Activated T-helper 17 cell treated with anti-CD3 and anti-CD28 coated beads, Interleukin-2, amount 50 U/mL, for 72 hours (primary cell): ENCODE measurements around the gene IQCM. TPM values are rescaled to one million over a fixed set of nuclear protein-coding genes. Genes with fewer than 3 reads are reported as not detected.
A peak's percentile ranks its signal among the peaks of the same experiment; 100 is the strongest.
"Not testable (repeated sequence)": the region's sequence is repeated elsewhere in the genome, so short reads cannot be mapped to it uniquely, and the experiment has no call there.

ENCODE experiments used
- ATAC-seq: fragments of 150-1000 bp; cut with Tn5 transposase; replicated peaks from 2 replicates; pipeline ENCODE4 v1.10.0; 2021; ENCODE audit warnings: mild to moderate bottlenecking, moderate library complexity
- H3K27ac Mint-ChIP-seq: one replicate; pipeline ENCODE4 v1.8.0; 2022; ENCODE audit warnings: mixed read lengths
- H3K27me3 Mint-ChIP-seq: one replicate; pipeline ENCODE4 v1.8.0; 2022; ENCODE audit warnings: mixed read lengths
- H3K36me3 Mint-ChIP-seq: one replicate; pipeline ENCODE4 v1.8.0; 2022; ENCODE audit warnings: low read depth, mild to moderate bottlenecking, mixed read lengths
- H3K4me1 Mint-ChIP-seq: one replicate; pipeline ENCODE4 v1.8.0; 2022; ENCODE audit warnings: mixed read lengths
- H3K4me3 Mint-ChIP-seq: one replicate; pipeline ENCODE4 v1.8.0; 2022; ENCODE audit warnings: mild to moderate bottlenecking, mixed read lengths
- H3K9me3 Mint-ChIP-seq: one replicate; pipeline ENCODE4 v1.8.0; 2022; ENCODE audit warnings: mixed read lengths
- total RNA-seq, 2 donors: library from RNA; stranded (reverse); gene quantifications; one replicate each; pipeline ENCODE4 v1.2.3, GENCODE V29; 2022

The IQCM gene
- total RNA-seq, 2 donors from 2014 or later = not detected

- no peaks in the 10 kb centered on the region for H3K4me1 Mint-ChIP-seq
- no peak overlapping the region for H3K27ac Mint-ChIP-seq
- H3K9me3 Mint-ChIP-seq = peaks cover 12% of the 10 kb centered on the region
- no peaks in the 10 kb centered on the region for H3K36me3 Mint-ChIP-seq
- H3K4me3 Mint-ChIP-seq = no peak overlapping the region
- ATAC-seq = no peak
- no peaks in the 10 kb centered on the region for H3K27me3 Mint-ChIP-seq
Measured at GRCh38 chr4:149343614-149344013, 472.0 kb downstream of the IQCM start.

GRCh38 chr4:149341117-149341516 is 474.5 kb downstream of the IQCM start:
- not testable (repeated sequence) for H3K36me3 Mint-ChIP-seq, H3K27ac Mint-ChIP-seq

GRCh38 chr4:149328161-149328560 is 487.5 kb downstream of the IQCM start:
- Mint-ChIP-seq H3K27me3 (peaks cover 5% of the 10 kb centered on the region), H3K27ac (no peak overlapping the region), H3K4me1 (no peaks in the 10 kb centered on the region), H3K4me3 (no peak overlapping the region), H3K36me3 (no peaks in the 10 kb centered on the region), H3K9me3 (peaks cover 1% of the 10 kb centered on the region)
- no peak for ATAC-seq

More at GRCh38 chr4:149341117-149341516, 474.5 kb downstream of the IQCM start:
- not testable (repeated sequence) for H3K27me3 Mint-ChIP-seq, H3K4me1 Mint-ChIP-seq, H3K4me3 Mint-ChIP-seq, ATAC-seq
- H3K9me3 Mint-ChIP-seq = peaks cover 20% of the 10 kb centered on the region

GRCh38 chr4:149322203-149322602 is 493.4 kb downstream of the IQCM start:
- H3K4me3 Mint-ChIP-seq = no peak overlapping the region
- no peak for ATAC-seq
- no peaks in the 10 kb centered on the region for H3K4me1 Mint-ChIP-seq
- H3K9me3 Mint-ChIP-seq = peaks cover 6% of the 10 kb centered on the region
- no peak overlapping the region for H3K27ac Mint-ChIP-seq
- H3K36me3 Mint-ChIP-seq = no peaks in the 10 kb centered on the region
- H3K27me3 Mint-ChIP-seq = no peaks in the 10 kb centered on the region

- ATAC-seq = no peak
- Mint-ChIP-seq H3K27ac (no peak overlapping the region), H3K9me3 (peaks cover 6% of the 10 kb centered on the region), H3K4me1 (no peaks in the 10 kb centered on the region), H3K36me3 (no peaks in the 10 kb centered on the region), H3K4me3 (no peak overlapping the region), H3K27me3 (no peaks in the 10 kb centered on the region)
Measured at GRCh38 chr4:149321438-149321837, 494.2 kb downstream of the IQCM start.

GRCh38 chr4:149311076-149311475 is 504.6 kb downstream of the IQCM start:
- Mint-ChIP-seq H3K27me3 (no peaks in the 10 kb centered on the region), H3K36me3 (no peaks in the 10 kb centered on the region), H3K9me3 (peaks cover 5% of the 10 kb centered on the region), H3K4me3 (no peak overlapping the region), H3K27ac (no peak overlapping the region), H3K4me1 (no peaks in the 10 kb centered on the region)
- ATAC-seq = no peak

GRCh38 chr4:149306537-149306936 is 509.1 kb downstream of the IQCM start:
- H3K27ac Mint-ChIP-seq = no peak overlapping the region
- ATAC-seq = peak; percentile 35
- H3K9me3 Mint-ChIP-seq = no peaks in the 10 kb centered on the region
- no peaks in the 10 kb centered on the region for H3K27me3 Mint-ChIP-seq
- H3K4me1 Mint-ChIP-seq = no peaks in the 10 kb centered on the region
- no peak overlapping the region for H3K4me3 Mint-ChIP-seq
- H3K36me3 Mint-ChIP-seq = no peaks in the 10 kb centered on the region
